Measurements from ENCODE around the gene DAAM1.

DNA sequence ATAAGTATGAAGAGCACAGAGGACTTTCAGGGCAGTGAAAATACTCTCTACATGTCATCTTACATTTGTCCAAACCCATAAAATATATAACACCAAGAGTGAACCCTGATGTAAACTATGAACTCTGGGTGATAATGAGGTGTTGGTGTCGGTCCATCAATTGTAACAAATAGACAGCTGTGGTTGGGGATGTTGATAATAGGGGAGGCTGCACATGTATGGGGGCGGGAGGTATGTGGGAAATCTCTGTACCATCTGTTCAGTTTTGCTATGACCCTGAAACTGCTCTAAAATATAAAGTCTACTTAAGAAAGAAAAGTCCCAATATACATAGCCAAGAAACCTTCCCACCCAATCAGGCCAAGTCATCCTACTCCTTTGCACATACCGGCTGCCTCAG, 188.2 kb downstream of the DAAM1 start:
- TF ChIP-seq POLR2A (IDR thresholded peaks at IDR 0.05), result no peak
- TF ChIP-seq, protein P1, sequence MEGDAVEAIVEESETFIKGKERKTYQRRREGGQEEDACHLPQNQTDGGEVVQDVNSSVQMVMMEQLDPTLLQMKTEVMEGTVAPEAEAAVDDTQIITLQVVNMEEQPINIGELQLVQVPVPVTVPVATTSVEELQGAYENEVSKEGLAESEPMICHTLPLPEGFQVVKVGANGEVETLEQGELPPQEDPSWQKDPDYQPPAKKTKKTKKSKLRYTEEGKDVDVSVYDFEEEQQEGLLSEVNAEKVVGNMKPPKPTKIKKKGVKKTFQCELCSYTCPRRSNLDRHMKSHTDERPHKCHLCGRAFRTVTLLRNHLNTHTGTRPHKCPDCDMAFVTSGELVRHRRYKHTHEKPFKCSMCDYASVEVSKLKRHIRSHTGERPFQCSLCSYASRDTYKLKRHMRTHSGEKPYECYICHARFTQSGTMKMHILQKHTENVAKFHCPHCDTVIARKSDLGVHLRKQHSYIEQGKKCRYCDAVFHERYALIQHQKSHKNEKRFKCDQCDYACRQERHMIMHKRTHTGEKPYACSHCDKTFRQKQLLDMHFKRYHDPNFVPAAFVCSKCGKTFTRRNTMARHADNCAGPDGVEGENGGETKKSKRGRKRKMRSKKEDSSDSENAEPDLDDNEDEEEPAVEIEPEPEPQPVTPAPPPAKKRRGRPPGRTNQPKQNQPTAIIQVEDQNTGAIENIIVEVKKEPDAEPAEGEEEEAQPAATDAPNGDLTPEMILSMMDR (IDR thresholded peaks at IDR 0.05), result no peak
